IMR-90 (cell line): ENCODE results near the gene LARP4B. TPM values are rescaled to one million over a fixed set of nuclear protein-coding genes. Genes with fewer than 3 reads are reported as not detected.

Experiments
- ATAC-seq: fragments of 200-7000 bp; cut with Tn5 transposase; 2 replicates; pipeline ENCODE4 v1.9.1; 2020; ENCODE audit warnings: low read depth, mild to moderate bottlenecking, moderate library complexity
- BruUV-seq: library from RNA; stranded (reverse); fragments of 400-500 nt; replicated peaks from 2 replicates; lab custom pipeline; 2021; lab: Mats Ljungman, UMichigan
- CTCF ChIA-PET: fragments of 300-600 bp; formaldehyde crosslinking; extraction: SDS; loops from one replicate; lab custom pipeline; 2021; ENCODE audit warnings: antibody characterized with exemption; lab: Yijun Ruan, JAX
- POLR2A ChIA-PET: fragments of 300-600 bp; sonication (Branson Sonifier 250); formaldehyde crosslinking; loops from one replicate; lab custom pipeline; 2022; ENCODE audit warnings: antibody characterized with exemption; ENCODE audit not compliant: unreplicated experiment; lab: Charles Lee
- DNase-seq: peaks from one replicate; pipeline ENCODE4 v3.0.0; 2013
- H2AFZ ChIP-seq: replicated peaks from 2 replicates; pipeline ENCODE3; 2013; ENCODE audit warnings: low read length, mild to moderate bottlenecking; ENCODE audit not compliant: poor library complexity
- H2AK5ac ChIP-seq: 2 replicates; pipeline ENCODE4 v1.6.1; 2013; ENCODE audit warnings: low read depth, low read length, inconsistent platforms
- H2AK9ac ChIP-seq: replicated peaks from 2 replicates; pipeline ENCODE3; 2013; ENCODE audit warnings: mild to moderate bottlenecking, low read depth, low read length, moderate library complexity; ENCODE audit not compliant: poor library complexity
- H2BK120ac ChIP-seq: 2 replicates; pipeline ENCODE4 v1.6.1; 2013; ENCODE audit warnings: low read depth, low read length, inconsistent platforms
- H2BK15ac ChIP-seq: 3 replicates; pipeline ENCODE4 v1.6.1; 2013; ENCODE audit warnings: low read depth, low read length, inconsistent platforms
- H2BK20ac ChIP-seq: 2 replicates; pipeline ENCODE4 v1.6.1; 2013; ENCODE audit warnings: low read depth, mild to moderate bottlenecking, inconsistent platforms, low read length, moderate library complexity
- H2BK5ac ChIP-seq: 2 replicates; pipeline ENCODE4 v1.6.1; 2013; ENCODE audit warnings: mild to moderate bottlenecking, low read depth, low read length, inconsistent platforms; ENCODE audit not compliant: poor library complexity, severe bottlenecking
- H3K14ac ChIP-seq: replicated peaks from 2 replicates; pipeline ENCODE4 v1.6.1; 2013; ENCODE audit warnings: low read depth, low read length, inconsistent platforms
- H3K18ac ChIP-seq: 2 replicates; pipeline ENCODE4 v1.6.1; 2013; ENCODE audit warnings: low read depth, low read length, control low read depth
- H3K23ac ChIP-seq: 2 replicates; pipeline ENCODE4 v1.6.1; 2013; ENCODE audit warnings: low read depth, low read length, inconsistent platforms
- H3K27ac ChIP-seq: 2 replicates; pipeline ENCODE4 v1.5.1; 2013; ENCODE audit warnings: mild to moderate bottlenecking, control low read depth, low read length; ENCODE audit not compliant: insufficient read depth
- H3K27me3 ChIP-seq: 2 replicates; pipeline ENCODE4 v1.6.1; 2013; ENCODE audit warnings: low read length; ENCODE audit not compliant: control insufficient read depth, insufficient read depth
- H3K36me3 ChIP-seq: 2 replicates; pipeline ENCODE4 v1.6.1; 2013; ENCODE audit warnings: low read length, mixed read lengths; ENCODE audit not compliant: control insufficient read depth, insufficient read depth
- H3K4ac ChIP-seq: 2 replicates; pipeline ENCODE4 v1.6.1; 2013; ENCODE audit warnings: low read depth, low read length, inconsistent platforms
- H3K4me1 ChIP-seq: 2 replicates; pipeline ENCODE4 v1.6.1; 2013; ENCODE audit warnings: low read length, mixed read lengths; ENCODE audit not compliant: control insufficient read depth, insufficient read depth
- H3K4me2 ChIP-seq: 2 replicates; pipeline ENCODE4 v1.6.1; 2013; ENCODE audit warnings: low read depth, mild to moderate bottlenecking, control low read depth, low read length, moderate library complexity
- H3K4me3 ChIP-seq: 2 replicates; pipeline ENCODE4 v1.5.1; 2013; ENCODE audit warnings: low read depth, mild to moderate bottlenecking, control low read depth, low read length, moderate library complexity; ENCODE audit not compliant: insufficient read depth
- H3K56ac ChIP-seq: 2 replicates; pipeline ENCODE4 v1.6.1; 2013; ENCODE audit warnings: low read length, inconsistent platforms; ENCODE audit not compliant: insufficient read depth; ENCODE audit errors: extremely low read depth
- H3K79me1 ChIP-seq, 2 experiments: 2 replicates each; pipeline ENCODE4 v1.6.1; 2013; ENCODE audit warnings: low read length in 2 of 2, inconsistent platforms in 1 of 2, low read depth in 1 of 2
- H3K9ac ChIP-seq: 2 replicates; pipeline ENCODE4 v1.6.1; 2013; ENCODE audit warnings: low read depth, low read length, control low read depth
- H3K9me1 ChIP-seq: 2 replicates; pipeline ENCODE4 v1.6.1; 2013; ENCODE audit warnings: low read length, inconsistent platforms; ENCODE audit not compliant: insufficient read depth
- H3K9me3 ChIP-seq: 2 replicates; pipeline ENCODE4 v1.6.1; 2013; ENCODE audit warnings: low read length; ENCODE audit not compliant: control insufficient read depth, insufficient read depth
- H4K20me1 ChIP-seq: 2 replicates; pipeline ENCODE4 v1.6.1; 2013; ENCODE audit warnings: low read length, inconsistent platforms; ENCODE audit not compliant: insufficient read depth
- H4K5ac ChIP-seq: 2 replicates; pipeline ENCODE4 v1.6.1; 2013; ENCODE audit warnings: mild to moderate bottlenecking, low read depth, low read length, control low read depth
- H4K8ac ChIP-seq, 2 experiments: 2 replicates each; pipeline ENCODE4 v1.6.1; 2013; ENCODE audit warnings: low read depth in 2 of 2, low read length in 2 of 2, control low read depth in 1 of 2, inconsistent platforms in 1 of 2
- H4K91ac ChIP-seq: 2 replicates; pipeline ENCODE4 v1.6.1; 2013; ENCODE audit warnings: low read depth, low read length, inconsistent platforms; ENCODE audit not compliant: insufficient read depth
- CHD1 ChIP-seq: IDR thresholded peaks from 2 replicates; pipeline ENCODE4 v1.6.1; 2012; ENCODE audit warnings: low read depth, low read length, improper control_type of control experiment
- MAFK ChIP-seq: IDR thresholded peaks from 2 replicates; pipeline ENCODE4 v1.6.1; 2012; ENCODE audit warnings: low read depth, low read length, improper control_type of control experiment
- RCOR1 ChIP-seq: IDR thresholded peaks from 2 replicates; pipeline ENCODE4 v1.6.1; 2012; ENCODE audit warnings: mild to moderate bottlenecking, low read length, improper control_type of control experiment; ENCODE audit not compliant: insufficient replicate concordance
- WGBS, 2 experiments: methylation state at CpG; one replicate each; pipeline versions ENCODE4 v1.1.5 to v1.1.7; 2013; ENCODE audit warnings: missing lambda C conversion rate in 2 of 2; ENCODE audit not compliant: insufficient read length in 1 of 2; ENCODE audit errors: extremely low coverage in 2 of 2; 5-methylcytosine and 5-hydroxymethylcytosine counted together
- dilution Hi-C: fragments of 300-500 bp; cut with HindIII; formaldehyde crosslinking; loops from one replicate; pipeline ENCODE4 v1.14.3; 2018; ENCODE audit warnings: low sequenced_read_pairs; ENCODE audit not compliant: unreplicated experiment
- in situ Hi-C: fragments of 300-500 bp; cut with MboI; formaldehyde crosslinking; loops from 3 replicates; pipeline ENCODE4 v1.14.3; 2019; ENCODE audit warnings: low sequenced_read_pairs, inconsistent platforms, mixed read lengths
- intact Hi-C: fragments of 100-400 bp; cut with micrococcal nuclease; formaldehyde crosslinking; loops from 2 replicates; pipeline ENCODE4 v1.10.0; 2022
- polyA plus RNA-seq, 3 experiments: library from polyadenylated mRNA; depleted of rRNA; stranded (reverse); fragments of >200 nt; gene quantifications; 2 replicates each; pipeline ENCODE4 v1.2.3, GENCODE V29; 2012; ENCODE audit warnings: low replicate concordance in 1 of 3
- total RNA-seq: library from RNA; depleted of rRNA; stranded (reverse); fragments of >200 nt; gene quantifications from 2 replicates; pipeline ENCODE4 v1.2.3, GENCODE V29; 2012
- TF ChIP-seq, protein P1 (sequence below): fragments of 150-350 bp; IDR thresholded peaks from 2 replicates; pipeline ENCODE4 v1.6.1; 2017; ENCODE audit warnings: mild to moderate bottlenecking, antibody characterized with exemption, low read length, low read depth
- TF ChIP-seq, protein P2 (sequence below): conservative IDR thresholded peaks from 2 replicates; pipeline ENCODE4 v1.5.1; 2012; ENCODE audit warnings: mild to moderate bottlenecking, low read depth, low read length, improper control_type of control experiment

LARP4B gene
- total and polyA plus RNA-seq, 2 of the 4 experiments (the other 2 are of a cell fraction): 24.3 to 25.5 TPM

DNA sequence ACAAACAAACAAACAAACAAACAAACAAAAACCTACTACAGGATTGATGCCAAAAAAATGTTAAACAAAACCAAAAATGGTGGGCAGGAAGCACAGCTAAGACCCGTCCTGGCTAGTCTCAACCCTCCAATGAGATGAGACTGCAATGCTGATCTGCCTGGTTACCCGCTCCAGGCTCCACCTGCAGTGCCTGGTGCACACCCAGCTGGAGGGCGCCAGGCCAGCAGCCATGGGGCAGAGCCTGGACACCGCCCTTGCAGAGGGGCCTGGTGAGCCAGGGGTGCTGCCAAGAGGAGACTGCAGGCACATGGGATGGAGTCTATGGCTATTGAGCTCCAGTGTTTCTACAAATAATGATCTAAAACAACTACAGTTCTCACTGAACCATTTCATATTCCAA lies 107.0 kb downstream of the LARP4B start:
- H2BK15ac ChIP-seq: no peak overlapping the region
- CTCF ChIA-PET: no interaction called here
- H3K9ac ChIP-seq: no peak overlapping the region
- H3K14ac ChIP-seq: no peak overlapping the region
- in situ Hi-C loops: no loop called here
- dilution Hi-C loops: no loop called here
- no peak overlapping the region for H3K56ac ChIP-seq
- WGBS, 2 experiments: 100% methylated on average over 1 of the region's 4 CpGs; no CpG with 5 or more reads in 1 of the 2 experiments
- H3K27me3 ChIP-seq: no peaks in the 10 kb centered on the region
- H3K18ac ChIP-seq: no peak overlapping the region
- H4K8ac ChIP-seq: no peak overlapping the region
- H3K4me1 ChIP-seq: peaks cover 7% of the 10 kb centered on the region
- H3K4me3 ChIP-seq: no peak overlapping the region
- peaks cover 38% of the 10 kb centered on the region for H3K9me1 ChIP-seq
- POLR2A ChIA-PET: no interaction called here
- H4K20me1 ChIP-seq: peaks cover 11% of the 10 kb centered on the region
- ATAC-seq (no peak), DNase-seq (no peak)
- no peak overlapping the region for H3K23ac ChIP-seq
- intact Hi-C loops: no loop called here
- no peak overlapping the region for H2BK20ac ChIP-seq
- no peak overlapping the region for H3K4ac ChIP-seq
- no peak overlapping the region for H4K5ac ChIP-seq
- no peak overlapping the region for H2AFZ ChIP-seq
- H2BK120ac ChIP-seq: no peak overlapping the region
- H3K36me3 ChIP-seq: peaks cover 74% of the 10 kb centered on the region
- H3K27ac ChIP-seq: no peak overlapping the region
- peaks cover 38 to 80% of the 10 kb centered on the region in 2 experiments for H3K79me1 ChIP-seq
- TF ChIP-seq MAFK (no peak), CHD1 (no peak), RCOR1 (no peak)
- TF ChIP-seq, protein P1, sequence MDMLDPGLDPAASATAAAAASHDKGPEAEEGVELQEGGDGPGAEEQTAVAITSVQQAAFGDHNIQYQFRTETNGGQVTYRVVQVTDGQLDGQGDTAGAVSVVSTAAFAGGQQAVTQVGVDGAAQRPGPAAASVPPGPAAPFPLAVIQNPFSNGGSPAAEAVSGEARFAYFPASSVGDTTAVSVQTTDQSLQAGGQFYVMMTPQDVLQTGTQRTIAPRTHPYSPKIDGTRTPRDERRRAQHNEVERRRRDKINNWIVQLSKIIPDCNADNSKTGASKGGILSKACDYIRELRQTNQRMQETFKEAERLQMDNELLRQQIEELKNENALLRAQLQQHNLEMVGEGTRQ: no peak
- TF ChIP-seq, protein P2, sequence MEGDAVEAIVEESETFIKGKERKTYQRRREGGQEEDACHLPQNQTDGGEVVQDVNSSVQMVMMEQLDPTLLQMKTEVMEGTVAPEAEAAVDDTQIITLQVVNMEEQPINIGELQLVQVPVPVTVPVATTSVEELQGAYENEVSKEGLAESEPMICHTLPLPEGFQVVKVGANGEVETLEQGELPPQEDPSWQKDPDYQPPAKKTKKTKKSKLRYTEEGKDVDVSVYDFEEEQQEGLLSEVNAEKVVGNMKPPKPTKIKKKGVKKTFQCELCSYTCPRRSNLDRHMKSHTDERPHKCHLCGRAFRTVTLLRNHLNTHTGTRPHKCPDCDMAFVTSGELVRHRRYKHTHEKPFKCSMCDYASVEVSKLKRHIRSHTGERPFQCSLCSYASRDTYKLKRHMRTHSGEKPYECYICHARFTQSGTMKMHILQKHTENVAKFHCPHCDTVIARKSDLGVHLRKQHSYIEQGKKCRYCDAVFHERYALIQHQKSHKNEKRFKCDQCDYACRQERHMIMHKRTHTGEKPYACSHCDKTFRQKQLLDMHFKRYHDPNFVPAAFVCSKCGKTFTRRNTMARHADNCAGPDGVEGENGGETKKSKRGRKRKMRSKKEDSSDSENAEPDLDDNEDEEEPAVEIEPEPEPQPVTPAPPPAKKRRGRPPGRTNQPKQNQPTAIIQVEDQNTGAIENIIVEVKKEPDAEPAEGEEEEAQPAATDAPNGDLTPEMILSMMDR: no peak
- no peak overlapping the region for H2AK9ac ChIP-seq
- no peak overlapping the region for H2AK5ac ChIP-seq
- no peaks in the 10 kb centered on the region for H3K9me3 ChIP-seq
- H2BK5ac ChIP-seq: no peak overlapping the region
- no TSS peak for BruUV-seq
- H3K4me2 ChIP-seq: no peak overlapping the region
- H4K91ac ChIP-seq: no peak overlapping the region
